Omental fat pad (tissue), 4 donors: Measurements from ENCODE around the gene SLC35F3. TPM values are rescaled to one million over a fixed set of nuclear protein-coding genes. Genes with fewer than 3 reads are reported as not detected.

Experiments used
- ATAC-seq: fragments of 150-250 bp; one replicate; pipeline ENCODE4 v1.9.1; 2016; ENCODE audit warnings: mild to moderate bottlenecking, moderate library complexity; ENCODE audit not compliant: low FRiP score
- DNase-seq: peaks from one replicate; pipeline ENCODE4 v3.0.0-alpha.2; 2019; ENCODE audit warnings: low spot score
- CTCF ChIP-seq, 3 donors: fragments of 450-650 bp; IDR thresholded peaks; one replicate each; pipeline ENCODE4 v1.5.1; 2016 to 2017; ENCODE audit warnings: antibody characterized with exemption in 3 of 3, mild to moderate bottlenecking in 3 of 3, moderate library complexity in 2 of 3
- total RNA-seq, 4 donors: library from RNA; depleted of rRNA; stranded (reverse); fragments of >200 nt; gene quantifications; one replicate each; pipeline ENCODE4 v1.1.0, GENCODE V29; 2016

SLC35F3 gene
- total RNA-seq, 4 donors from 2014 or later, result 0.09 TPM; not detected in 3

DNA sequence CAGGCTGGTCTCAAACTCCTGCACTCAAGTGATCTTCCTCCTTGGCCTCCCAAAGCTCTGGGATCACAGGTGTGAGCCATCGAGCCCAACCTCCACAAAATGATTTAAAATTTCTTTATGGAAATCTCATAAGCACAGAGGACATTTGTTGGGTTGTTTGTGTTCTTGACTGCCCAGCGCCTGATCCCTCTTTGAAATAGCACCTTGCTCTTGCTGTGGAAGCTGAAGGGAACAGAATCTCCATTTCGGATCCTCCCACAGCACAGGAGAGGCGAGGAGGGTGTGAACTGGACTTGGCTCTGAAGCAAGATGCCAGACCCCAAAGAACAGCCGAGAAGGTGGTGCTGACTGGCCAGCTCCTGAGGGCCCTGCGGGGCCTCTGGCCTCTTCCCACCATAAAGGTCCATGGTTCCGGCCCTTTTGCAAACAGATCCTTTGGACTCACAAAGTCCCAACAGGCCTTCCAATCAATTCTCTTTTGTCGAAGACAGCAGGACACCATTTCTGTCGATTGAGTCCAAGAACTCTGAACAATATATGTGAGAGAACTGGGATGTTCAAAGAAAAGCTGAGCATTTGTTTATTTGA is 423.2 kb downstream of the SLC35F3 start:
- no peak for ATAC-seq
- no peak for DNase-seq
- TF ChIP-seq CTCF (IDR thresholded peaks at IDR 0.05), result no peak

- DNase-seq (no peak), ATAC-seq (no peak)
- no peak for TF ChIP-seq CTCF (IDR thresholded peaks at IDR 0.05)
These were observed 426.4 kb downstream of the SLC35F3 start for GRCh38 chr1:234330843-234331215.

- TF ChIP-seq CTCF (IDR thresholded peaks at IDR 0.05), result no peak
- ATAC-seq, result no peak
These were observed 427.0 kb downstream of the SLC35F3 start for GRCh38 chr1:234331507-234331906.

GRCh38 chr1:234336359-234336758 is 431.9 kb downstream of the SLC35F3 start:
- ATAC-seq (no peak), DNase-seq (no peak)
- TF ChIP-seq CTCF (IDR thresholded peaks at IDR 0.05), result no peak

More at GRCh38 chr1:234331507-234331906, 427.0 kb downstream of the SLC35F3 start:
- no peak for DNase-seq

GRCh38 chr1:234337233-234337632 is 432.8 kb downstream of the SLC35F3 start:
- ATAC-seq (no peak), DNase-seq (no peak)
- TF ChIP-seq CTCF (IDR thresholded peaks at IDR 0.05), result no peak

GRCh38 chr1:234340528-234340927 is 436.1 kb downstream of the SLC35F3 start:
- DNase-seq (no peak), ATAC-seq (no peak)
- no peak for TF ChIP-seq CTCF (IDR thresholded peaks at IDR 0.05)

DNA sequence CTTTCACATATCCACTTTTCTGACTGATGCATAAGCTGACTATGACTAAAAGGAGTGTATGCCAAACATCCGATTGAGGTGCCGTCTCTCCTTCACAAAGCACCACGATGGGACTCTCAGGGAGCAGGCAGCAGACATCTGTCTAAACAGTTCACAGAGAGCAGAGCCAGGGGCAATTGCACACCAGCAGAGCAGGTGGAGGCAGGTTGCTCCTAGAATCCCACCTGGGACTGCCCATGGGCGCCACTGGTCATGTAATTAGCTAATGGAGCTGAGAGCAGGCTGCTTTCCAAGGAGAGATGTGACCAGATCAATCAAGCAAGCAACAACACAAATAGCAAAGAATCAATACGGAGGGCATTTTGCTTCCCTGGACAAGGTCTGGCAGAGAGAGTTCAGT is 438.3 kb downstream of the SLC35F3 start:
- DNase-seq (no peak), ATAC-seq (no peak)
- no peak for TF ChIP-seq CTCF (IDR thresholded peaks at IDR 0.05)
